Measurements from ENCODE around the gene DDX43. TPM values are rescaled to one million over a fixed set of nuclear protein-coding genes. Genes with fewer than 3 reads are reported as not detected.

DDX43 gene
- polyA plus RNA-seq, 1 of the 3 experiments (the other 2 are of a cell fraction), result not detected

DNA sequence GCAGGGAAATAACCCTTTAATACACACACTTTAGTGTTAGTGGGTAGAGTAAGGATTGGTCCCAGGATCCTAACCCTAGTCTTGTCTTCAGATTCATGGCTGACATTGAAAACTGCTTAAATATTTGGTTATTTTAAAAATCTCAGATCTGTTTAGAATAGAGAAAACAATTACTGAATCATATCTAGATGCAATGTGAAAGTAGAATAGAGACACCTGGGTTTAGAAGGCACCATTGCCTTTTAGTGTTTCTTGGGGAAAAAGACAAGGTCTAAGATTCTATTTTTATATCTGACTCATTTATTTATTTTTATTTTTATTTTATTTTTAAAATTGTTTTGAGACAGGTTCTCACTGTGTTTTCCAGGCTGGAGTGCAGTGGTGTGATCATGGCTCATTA lies 6.0 kb downstream of the DDX43 start (continued):
- TF ChIP-seq, protein P1, sequence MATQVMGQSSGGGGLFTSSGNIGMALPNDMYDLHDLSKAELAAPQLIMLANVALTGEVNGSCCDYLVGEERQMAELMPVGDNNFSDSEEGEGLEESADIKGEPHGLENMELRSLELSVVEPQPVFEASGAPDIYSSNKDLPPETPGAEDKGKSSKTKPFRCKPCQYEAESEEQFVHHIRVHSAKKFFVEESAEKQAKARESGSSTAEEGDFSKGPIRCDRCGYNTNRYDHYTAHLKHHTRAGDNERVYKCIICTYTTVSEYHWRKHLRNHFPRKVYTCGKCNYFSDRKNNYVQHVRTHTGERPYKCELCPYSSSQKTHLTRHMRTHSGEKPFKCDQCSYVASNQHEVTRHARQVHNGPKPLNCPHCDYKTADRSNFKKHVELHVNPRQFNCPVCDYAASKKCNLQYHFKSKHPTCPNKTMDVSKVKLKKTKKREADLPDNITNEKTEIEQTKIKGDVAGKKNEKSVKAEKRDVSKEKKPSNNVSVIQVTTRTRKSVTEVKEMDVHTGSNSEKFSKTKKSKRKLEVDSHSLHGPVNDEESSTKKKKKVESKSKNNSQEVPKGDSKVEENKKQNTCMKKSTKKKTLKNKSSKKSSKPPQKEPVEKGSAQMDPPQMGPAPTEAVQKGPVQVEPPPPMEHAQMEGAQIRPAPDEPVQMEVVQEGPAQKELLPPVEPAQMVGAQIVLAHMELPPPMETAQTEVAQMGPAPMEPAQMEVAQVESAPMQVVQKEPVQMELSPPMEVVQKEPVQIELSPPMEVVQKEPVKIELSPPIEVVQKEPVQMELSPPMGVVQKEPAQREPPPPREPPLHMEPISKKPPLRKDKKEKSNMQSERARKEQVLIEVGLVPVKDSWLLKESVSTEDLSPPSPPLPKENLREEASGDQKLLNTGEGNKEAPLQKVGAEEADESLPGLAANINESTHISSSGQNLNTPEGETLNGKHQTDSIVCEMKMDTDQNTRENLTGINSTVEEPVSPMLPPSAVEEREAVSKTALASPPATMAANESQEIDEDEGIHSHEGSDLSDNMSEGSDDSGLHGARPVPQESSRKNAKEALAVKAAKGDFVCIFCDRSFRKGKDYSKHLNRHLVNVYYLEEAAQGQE (IDR thresholded peaks at IDR 0.05; ENCODE audit: low read depth, low read length), result no peak
- TF ChIP-seq JUND (IDR thresholded peaks at IDR 0.05) (no peak), FOXJ3 (CRISPR knock-in tag; IDR thresholded peaks at IDR 0.05) (no peak), SMC3 (IDR thresholded peaks at IDR 0.05; ENCODE audit: low read depth, low read length) (no peak), GABPA (IDR thresholded peaks at IDR 0.05; ENCODE audit: low read depth) (no peak)

DNA sequence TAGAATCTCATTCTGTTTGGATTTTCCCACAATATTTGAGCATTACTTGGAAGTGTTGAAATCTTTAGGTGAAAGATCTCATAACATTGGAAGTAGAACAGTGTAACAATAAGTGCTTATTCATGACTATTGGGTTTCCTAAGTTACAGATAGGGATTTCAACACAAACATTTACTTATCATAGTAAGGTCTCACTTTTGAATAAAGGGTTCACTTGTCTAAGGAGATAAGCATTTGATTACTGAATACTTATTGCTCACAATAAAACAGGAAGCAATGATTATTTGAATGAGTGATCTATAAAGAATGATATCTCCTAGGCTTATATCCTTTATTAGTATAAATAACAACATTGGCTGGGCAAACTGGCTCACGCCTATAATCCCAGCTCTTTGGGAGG lies 14.8 kb downstream of the DDX43 start:
- DNase-seq, result no peak
- Histone ChIP-seq H3K4me2 (no peak overlapping the region), H3K79me2 (ENCODE audit: insufficient read depth) (no peaks in the 10 kb centered on the region), H3K9me2 (no peaks in the 10 kb centered on the region), H3K9me3 (no peaks in the 10 kb centered on the region), H3F3A (replicated peaks; ENCODE audit: insufficient read depth) (no peaks in the 10 kb centered on the region), H3K4me3 (ENCODE audit: low read depth in 2 of 2, low read length in 1 of 2) (no peak overlapping the region), H3K9ac (no peak overlapping the region), H3K4me1 (ENCODE audit: control insufficient read depth in 1 of 2, insufficient read depth in 2 of 2, low read depth in 1 of 2, low read length in 1 of 2) (no peaks in the 10 kb centered on the region), H4K20me1 (ENCODE audit: insufficient read depth) (no peaks in the 10 kb centered on the region), H3K36me3 (replicated peaks in 1 of 2; ENCODE audit: control insufficient read depth in 1 of 2, insufficient read depth in 2 of 2, low read length in 1 of 2) (no peaks in the 10 kb centered on the region), H3K27ac (ENCODE audit: low read depth in 2 of 2, low read length in 1 of 2) (no peak overlapping the region), H2AFZ (ENCODE audit: low read depth) (no peak overlapping the region), H3K27me3 (ENCODE audit: insufficient read depth) (no peaks in the 10 kb centered on the region; the same call in 1 of the 2 replicates)
- POLR2A ChIA-PET, result no interaction called here
- 87% methylated on average over 1 of the region's 1 CpG for WGBS (ENCODE audit: low lambda C conversion rate)
- CTCF ChIA-PET, result interaction anchor here (1.1 kb wide), 1 partner anchor 20 kb away, joined by 3 read pairs; no protein-coding TSS in a partner anchor
- TF ChIP-seq EP300 (IDR thresholded peaks at IDR 0.05; ENCODE audit: borderline replicate concordance in 1 of 2, low read depth in 1 of 2, low read length in 1 of 2) (no peak), TCF12 (IDR thresholded peaks at IDR 0.05) (no peak), MEF2A (IDR thresholded peaks at IDR 0.05; ENCODE audit: borderline replicate concordance, low read depth) (no peak), EZH2phosphoT487 (IDR thresholded peaks at IDR 0.05; ENCODE audit: borderline replicate concordance, low read depth) (no peak)

DNA sequence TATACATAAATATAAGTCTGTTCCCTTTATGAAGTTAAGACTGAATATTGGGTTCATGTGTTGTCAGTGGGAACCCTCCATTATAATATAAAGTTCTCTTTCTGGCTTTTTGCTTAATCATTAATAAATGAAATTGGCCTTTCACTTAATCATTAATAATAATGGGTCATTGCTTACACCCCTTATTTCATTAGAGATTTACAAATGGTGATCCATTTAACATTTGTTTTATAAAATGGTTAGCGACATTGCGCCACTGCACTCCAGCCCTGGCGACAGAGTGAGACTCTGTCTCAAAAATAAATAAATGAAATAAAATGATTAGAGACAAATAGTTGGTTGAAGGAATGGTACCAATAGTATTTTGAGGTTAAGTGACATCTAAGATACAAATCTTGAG lies 18.5 kb downstream of the DDX43 start:
- WGBS (ENCODE audit: low lambda C conversion rate), result 74% methylated on average over 3 of the region's 3 CpGs
- Histone ChIP-seq H3K27ac (ENCODE audit: low read depth in 2 of 2, low read length in 1 of 2) (no peak overlapping the region), H3K27me3 (ENCODE audit: insufficient read depth) (no peaks in the 10 kb centered on the region), H3K4me1 (ENCODE audit: control insufficient read depth in 1 of 2, insufficient read depth in 2 of 2, low read depth in 1 of 2, low read length in 1 of 2) (no peaks in the 10 kb centered on the region), H3K36me3 (replicated peaks in 1 of 2; ENCODE audit: control insufficient read depth in 1 of 2, insufficient read depth in 2 of 2, low read length in 1 of 2) (no peaks in the 10 kb centered on the region), H4K20me1 (ENCODE audit: insufficient read depth) (no peaks in the 10 kb centered on the region), H3K9ac (no peak overlapping the region), H2AFZ (ENCODE audit: low read depth) (no peak overlapping the region), H3F3A (replicated peaks; ENCODE audit: insufficient read depth) (no peaks in the 10 kb centered on the region), H3K9me3 (no peaks in the 10 kb centered on the region), H3K79me2 (ENCODE audit: insufficient read depth) (no peaks in the 10 kb centered on the region), H3K4me2 (no peak overlapping the region), H3K4me3 (ENCODE audit: low read depth in 2 of 2, low read length in 1 of 2) (no peak overlapping the region), H3K9me2 (no peaks in the 10 kb centered on the region)
- no peak for DNase-seq
- TF ChIP-seq RFX5 (IDR thresholded peaks at IDR 0.05; ENCODE audit: low read length), result no peak
- TF ChIP-seq POLR2AphosphoS5 (IDR thresholded peaks at IDR 0.05; ENCODE audit: low read depth, low read length), result no peak
- TF ChIP-seq GABPA (IDR thresholded peaks at IDR 0.05; ENCODE audit: low read depth), result no peak
- no peak for TF ChIP-seq NRF1 (IDR thresholded peaks at IDR 0.05; ENCODE audit: low read depth, low read length)
- TF ChIP-seq MEF2A (IDR thresholded peaks at IDR 0.05; ENCODE audit: borderline replicate concordance, low read depth), result no peak
- TF ChIP-seq YY1 (IDR thresholded peaks at IDR 0.05; ENCODE audit: low read depth), result no peak
- no peak for TF ChIP-seq NFIC (IDR thresholded peaks at IDR 0.05; ENCODE audit: borderline replicate concordance)
- ChIA-PET POLR2A (no interaction called here), CTCF (no interaction called here)
